Stimulated activated CD8-positive, alpha-beta memory T cell treated with anti-CD3 and anti-CD28 coated beads, Interleukin-4, amount 100 ng/mL, for 48 hours (primary cell): ENCODE results near the gene SLC2A6.

Source experiments
- DNase-seq: peaks from one replicate; pipeline ENCODE4 v3.0.0-alpha.2; 2020

Gene SLC2A6

GRCh38 chr9:133515615-133516255, 36.8 kb upstream of the SLC2A6 start:
- DNase-seq = no peak

- no peak for DNase-seq
Measured at GRCh38 chr9:133515240-133515610, 36.3 kb upstream of the SLC2A6 start.

- no peak for DNase-seq
Measured at GRCh38 chr9:133514460-133515239, 35.8 kb upstream of the SLC2A6 start.

- no peak for DNase-seq
Measured at GRCh38 chr9:133513214-133514100, 34.6 kb upstream of the SLC2A6 start.

GRCh38 chr9:133512253-133513213, 33.6 kb upstream of the SLC2A6 start:
- DNase-seq = no peak

- DNase-seq = no peak
Measured at GRCh38 chr9:133511607-133512006, 32.7 kb upstream of the SLC2A6 start.

- no peak for DNase-seq
Measured at GRCh38 chr9:133510926-133511505, 32.1 kb upstream of the SLC2A6 start.

GRCh38 chr9:133509179-133510083, 30.5 kb upstream of the SLC2A6 start:
- no peak for DNase-seq

- no peak for DNase-seq
Measured at GRCh38 chr9:133508046-133508445, 29.1 kb upstream of the SLC2A6 start.

GRCh38 chr9:133507246-133507965, 28.5 kb upstream of the SLC2A6 start:
- DNase-seq = no peak

- no peak for DNase-seq
Measured at GRCh38 chr9:133506653-133507038, 27.7 kb upstream of the SLC2A6 start.

- DNase-seq = no peak
Measured at GRCh38 chr9:133505901-133506652, 27.2 kb upstream of the SLC2A6 start.

GRCh38 chr9:133505186-133505830, 26.4 kb upstream of the SLC2A6 start:
- DNase-seq = no peak

- DNase-seq = no peak
Measured at GRCh38 chr9:133502112-133502511, 23.2 kb upstream of the SLC2A6 start.

- no peak for DNase-seq
Measured at GRCh38 chr9:133499892-133500270, 21.0 kb upstream of the SLC2A6 start.

- no peak for DNase-seq
Measured at GRCh38 chr9:133499132-133499891, 20.4 kb upstream of the SLC2A6 start.

GRCh38 chr9:133496861-133497842, 18.3 kb upstream of the SLC2A6 start:
- DNase-seq = no peak
